ENCODE data around the gene CCNY. TPM values are rescaled to one million over a fixed set of nuclear protein-coding genes. Genes with fewer than 3 reads are reported as not detected.
A peak's percentile ranks its signal among the peaks of the same experiment; 100 is the strongest.

CCNY gene
- total and polyA plus RNA-seq, 2 of the 13 experiments (the other 11 are each of a cell fraction or from before 2014, with no cell fraction given), result 48.2 to 54.7 TPM

DNA sequence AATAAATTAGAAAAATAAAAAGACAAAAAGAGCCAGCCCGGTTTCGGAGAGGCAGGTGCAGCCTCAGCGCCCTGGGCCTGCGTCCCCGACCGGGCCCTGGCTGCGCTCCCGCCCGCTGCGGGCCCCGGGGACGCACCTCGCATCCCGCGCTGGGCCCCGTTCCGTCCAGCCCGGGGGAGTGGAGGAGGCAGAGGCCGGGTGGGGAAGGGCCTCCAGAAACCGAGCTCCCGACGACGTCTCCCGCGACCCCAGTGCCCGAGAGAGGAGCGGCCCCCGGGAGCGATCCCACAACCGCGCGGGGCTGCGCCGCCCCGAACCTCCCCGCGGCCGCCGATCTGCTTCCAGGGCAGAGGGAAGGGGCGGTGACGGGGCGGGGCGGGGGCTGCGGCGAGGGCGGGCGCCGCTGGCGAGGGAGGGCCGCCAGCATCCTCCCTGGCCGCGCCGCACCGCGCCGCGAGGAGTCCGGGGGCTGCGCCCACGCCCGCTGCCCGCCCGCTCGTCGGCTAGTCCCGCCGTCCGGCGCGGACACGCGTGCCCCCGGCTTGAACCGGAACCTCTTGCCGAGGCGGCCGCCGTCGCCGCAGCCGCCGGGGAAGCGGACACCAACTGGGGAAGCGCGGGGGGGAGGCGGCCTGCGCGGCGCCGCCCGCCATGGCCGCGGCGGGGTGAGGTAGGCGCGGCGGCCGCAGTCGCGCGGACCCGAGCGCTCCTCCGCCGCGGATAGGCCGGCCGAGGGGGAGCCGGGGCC, at the start of gene CCNY (continued):
- TF ChIP-seq, protein P1, sequence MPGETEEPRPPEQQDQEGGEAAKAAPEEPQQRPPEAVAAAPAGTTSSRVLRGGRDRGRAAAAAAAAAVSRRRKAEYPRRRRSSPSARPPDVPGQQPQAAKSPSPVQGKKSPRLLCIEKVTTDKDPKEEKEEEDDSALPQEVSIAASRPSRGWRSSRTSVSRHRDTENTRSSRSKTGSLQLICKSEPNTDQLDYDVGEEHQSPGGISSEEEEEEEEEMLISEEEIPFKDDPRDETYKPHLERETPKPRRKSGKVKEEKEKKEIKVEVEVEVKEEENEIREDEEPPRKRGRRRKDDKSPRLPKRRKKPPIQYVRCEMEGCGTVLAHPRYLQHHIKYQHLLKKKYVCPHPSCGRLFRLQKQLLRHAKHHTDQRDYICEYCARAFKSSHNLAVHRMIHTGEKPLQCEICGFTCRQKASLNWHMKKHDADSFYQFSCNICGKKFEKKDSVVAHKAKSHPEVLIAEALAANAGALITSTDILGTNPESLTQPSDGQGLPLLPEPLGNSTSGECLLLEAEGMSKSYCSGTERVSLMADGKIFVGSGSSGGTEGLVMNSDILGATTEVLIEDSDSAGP (CRISPR knock-in tag; IDR thresholded peaks at IDR 0.05; ENCODE audit: borderline replicate concordance), result peak; percentile 61; the same call in 1 of the 2 replicates
- TF ChIP-seq, protein P2, sequence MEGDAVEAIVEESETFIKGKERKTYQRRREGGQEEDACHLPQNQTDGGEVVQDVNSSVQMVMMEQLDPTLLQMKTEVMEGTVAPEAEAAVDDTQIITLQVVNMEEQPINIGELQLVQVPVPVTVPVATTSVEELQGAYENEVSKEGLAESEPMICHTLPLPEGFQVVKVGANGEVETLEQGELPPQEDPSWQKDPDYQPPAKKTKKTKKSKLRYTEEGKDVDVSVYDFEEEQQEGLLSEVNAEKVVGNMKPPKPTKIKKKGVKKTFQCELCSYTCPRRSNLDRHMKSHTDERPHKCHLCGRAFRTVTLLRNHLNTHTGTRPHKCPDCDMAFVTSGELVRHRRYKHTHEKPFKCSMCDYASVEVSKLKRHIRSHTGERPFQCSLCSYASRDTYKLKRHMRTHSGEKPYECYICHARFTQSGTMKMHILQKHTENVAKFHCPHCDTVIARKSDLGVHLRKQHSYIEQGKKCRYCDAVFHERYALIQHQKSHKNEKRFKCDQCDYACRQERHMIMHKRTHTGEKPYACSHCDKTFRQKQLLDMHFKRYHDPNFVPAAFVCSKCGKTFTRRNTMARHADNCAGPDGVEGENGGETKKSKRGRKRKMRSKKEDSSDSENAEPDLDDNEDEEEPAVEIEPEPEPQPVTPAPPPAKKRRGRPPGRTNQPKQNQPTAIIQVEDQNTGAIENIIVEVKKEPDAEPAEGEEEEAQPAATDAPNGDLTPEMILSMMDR (CRISPR knock-in tag; IDR thresholded peaks at IDR 0.05), result peak; percentile 8; the same call in 1 of the 2 replicates
- TF ChIP-seq SETDB1 (CRISPR knock-in tag; IDR thresholded peaks at IDR 0.05; ENCODE audit: borderline replicate concordance) (no peak), ZNF274 (CRISPR knock-in tag; IDR thresholded peaks at IDR 0.05) (no peak), ETV6 (CRISPR knock-in tag; conservative IDR thresholded peaks at IDR 0.05) (no peak), SUZ12 (IDR thresholded peaks at IDR 0.05; ENCODE audit: low read depth, low read length) (no peak), RFX1 (IDR thresholded peaks at IDR 0.05) (no peak), KMT2A (CRISPR knock-in tag; IDR thresholded peaks at IDR 0.05) (peak; percentile 80), PHF5A (CRISPR knock-in tag; IDR thresholded peaks at IDR 0.05; ENCODE audit: low read depth, unreplicated experiment) (no peak)
- TF ChIP-seq, protein P3, sequence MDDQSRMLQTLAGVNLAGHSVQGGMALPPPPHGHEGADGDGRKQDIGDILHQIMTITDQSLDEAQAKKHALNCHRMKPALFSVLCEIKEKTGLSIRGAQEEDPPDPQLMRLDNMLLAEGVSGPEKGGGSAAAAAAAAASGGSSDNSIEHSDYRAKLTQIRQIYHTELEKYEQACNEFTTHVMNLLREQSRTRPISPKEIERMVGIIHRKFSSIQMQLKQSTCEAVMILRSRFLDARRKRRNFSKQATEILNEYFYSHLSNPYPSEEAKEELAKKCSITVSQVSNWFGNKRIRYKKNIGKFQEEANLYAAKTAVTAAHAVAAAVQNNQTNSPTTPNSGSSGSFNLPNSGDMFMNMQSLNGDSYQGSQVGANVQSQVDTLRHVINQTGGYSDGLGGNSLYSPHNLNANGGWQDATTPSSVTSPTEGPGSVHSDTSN (CRISPR knock-in tag; IDR thresholded peaks at IDR 0.05; ENCODE audit: borderline replicate concordance), result peak; percentile 43; the same call in 1 of the 2 replicates
- TF ChIP-seq, protein P4, sequence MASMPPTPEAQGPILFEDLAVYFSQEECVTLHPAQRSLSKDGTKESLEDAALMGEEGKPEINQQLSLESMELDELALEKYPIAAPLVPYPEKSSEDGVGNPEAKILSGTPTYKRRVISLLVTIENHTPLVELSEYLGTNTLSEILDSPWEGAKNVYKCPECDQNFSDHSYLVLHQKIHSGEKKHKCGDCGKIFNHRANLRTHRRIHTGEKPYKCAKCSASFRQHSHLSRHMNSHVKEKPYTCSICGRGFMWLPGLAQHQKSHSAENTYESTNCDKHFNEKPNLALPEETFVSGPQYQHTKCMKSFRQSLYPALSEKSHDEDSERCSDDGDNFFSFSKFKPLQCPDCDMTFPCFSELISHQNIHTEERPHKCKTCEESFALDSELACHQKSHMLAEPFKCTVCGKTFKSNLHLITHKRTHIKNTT (CRISPR knock-in tag; IDR thresholded peaks at IDR 0.05), result no peak
- TF ChIP-seq, protein P5, sequence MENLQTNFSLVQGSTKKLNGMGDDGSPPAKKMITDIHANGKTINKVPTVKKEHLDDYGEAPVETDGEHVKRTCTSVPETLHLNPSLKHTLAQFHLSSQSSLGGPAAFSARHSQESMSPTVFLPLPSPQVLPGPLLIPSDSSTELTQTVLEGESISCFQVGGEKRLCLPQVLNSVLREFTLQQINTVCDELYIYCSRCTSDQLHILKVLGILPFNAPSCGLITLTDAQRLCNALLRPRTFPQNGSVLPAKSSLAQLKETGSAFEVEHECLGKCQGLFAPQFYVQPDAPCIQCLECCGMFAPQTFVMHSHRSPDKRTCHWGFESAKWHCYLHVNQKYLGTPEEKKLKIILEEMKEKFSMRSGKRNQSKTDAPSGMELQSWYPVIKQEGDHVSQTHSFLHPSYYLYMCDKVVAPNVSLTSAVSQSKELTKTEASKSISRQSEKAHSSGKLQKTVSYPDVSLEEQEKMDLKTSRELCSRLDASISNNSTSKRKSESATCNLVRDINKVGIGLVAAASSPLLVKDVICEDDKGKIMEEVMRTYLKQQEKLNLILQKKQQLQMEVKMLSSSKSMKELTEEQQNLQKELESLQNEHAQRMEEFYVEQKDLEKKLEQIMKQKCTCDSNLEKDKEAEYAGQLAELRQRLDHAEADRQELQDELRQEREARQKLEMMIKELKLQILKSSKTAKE (CRISPR knock-in tag; IDR thresholded peaks at IDR 0.05; ENCODE audit: borderline replicate concordance), result no peak
- TF ChIP-seq, protein P6, sequence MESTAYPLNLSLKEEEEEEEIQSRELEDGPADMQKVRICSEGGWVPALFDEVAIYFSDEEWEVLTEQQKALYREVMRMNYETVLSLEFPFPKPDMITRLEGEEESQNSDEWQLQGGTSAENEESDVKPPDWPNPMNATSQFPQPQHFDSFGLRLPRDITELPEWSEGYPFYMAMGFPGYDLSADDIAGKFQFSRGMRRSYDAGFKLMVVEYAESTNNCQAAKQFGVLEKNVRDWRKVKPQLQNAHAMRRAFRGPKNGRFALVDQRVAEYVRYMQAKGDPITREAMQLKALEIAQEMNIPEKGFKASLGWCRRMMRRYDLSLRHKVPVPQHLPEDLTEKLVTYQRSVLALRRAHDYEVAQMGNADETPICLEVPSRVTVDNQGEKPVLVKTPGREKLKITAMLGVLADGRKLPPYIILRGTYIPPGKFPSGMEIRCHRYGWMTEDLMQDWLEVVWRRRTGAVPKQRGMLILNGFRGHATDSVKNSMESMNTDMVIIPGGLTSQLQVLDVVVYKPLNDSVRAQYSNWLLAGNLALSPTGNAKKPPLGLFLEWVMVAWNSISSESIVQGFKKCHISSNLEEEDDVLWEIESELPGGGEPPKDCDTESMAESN (CRISPR knock-in tag; conservative IDR thresholded peaks at IDR 0.05), result no peak
- TF ChIP-seq, protein P7, sequence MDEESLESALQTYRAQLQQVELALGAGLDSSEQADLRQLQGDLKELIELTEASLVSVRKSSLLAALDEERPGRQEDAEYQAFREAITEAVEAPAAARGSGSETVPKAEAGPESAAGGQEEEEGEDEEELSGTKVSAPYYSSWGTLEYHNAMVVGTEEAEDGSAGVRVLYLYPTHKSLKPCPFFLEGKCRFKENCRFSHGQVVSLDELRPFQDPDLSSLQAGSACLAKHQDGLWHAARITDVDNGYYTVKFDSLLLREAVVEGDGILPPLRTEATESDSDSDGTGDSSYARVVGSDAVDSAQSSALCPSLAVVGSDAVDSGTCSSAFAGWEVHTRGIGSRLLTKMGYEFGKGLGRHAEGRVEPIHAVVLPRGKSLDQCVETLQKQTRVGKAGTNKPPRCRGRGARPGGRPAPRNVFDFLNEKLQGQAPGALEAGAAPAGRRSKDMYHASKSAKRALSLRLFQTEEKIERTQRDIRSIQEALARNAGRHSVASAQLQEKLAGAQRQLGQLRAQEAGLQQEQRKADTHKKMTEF (CRISPR knock-in tag; IDR thresholded peaks at IDR 0.05), result peak; percentile 80

All from HepG2 (cell line).